ENCODE results near the gene GPR31.
"Not testable (repeated sequence)": the region's sequence is repeated elsewhere in the genome, so short reads cannot be mapped to it uniquely, and the experiment has no call there.

GRCh38 chr6:167171300-167171699 lies 13.5 kb upstream of the GPR31 start:
- TF ChIP-seq, protein P1, sequence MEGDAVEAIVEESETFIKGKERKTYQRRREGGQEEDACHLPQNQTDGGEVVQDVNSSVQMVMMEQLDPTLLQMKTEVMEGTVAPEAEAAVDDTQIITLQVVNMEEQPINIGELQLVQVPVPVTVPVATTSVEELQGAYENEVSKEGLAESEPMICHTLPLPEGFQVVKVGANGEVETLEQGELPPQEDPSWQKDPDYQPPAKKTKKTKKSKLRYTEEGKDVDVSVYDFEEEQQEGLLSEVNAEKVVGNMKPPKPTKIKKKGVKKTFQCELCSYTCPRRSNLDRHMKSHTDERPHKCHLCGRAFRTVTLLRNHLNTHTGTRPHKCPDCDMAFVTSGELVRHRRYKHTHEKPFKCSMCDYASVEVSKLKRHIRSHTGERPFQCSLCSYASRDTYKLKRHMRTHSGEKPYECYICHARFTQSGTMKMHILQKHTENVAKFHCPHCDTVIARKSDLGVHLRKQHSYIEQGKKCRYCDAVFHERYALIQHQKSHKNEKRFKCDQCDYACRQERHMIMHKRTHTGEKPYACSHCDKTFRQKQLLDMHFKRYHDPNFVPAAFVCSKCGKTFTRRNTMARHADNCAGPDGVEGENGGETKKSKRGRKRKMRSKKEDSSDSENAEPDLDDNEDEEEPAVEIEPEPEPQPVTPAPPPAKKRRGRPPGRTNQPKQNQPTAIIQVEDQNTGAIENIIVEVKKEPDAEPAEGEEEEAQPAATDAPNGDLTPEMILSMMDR (conservative IDR thresholded peaks at IDR 0.05; ENCODE audit: low read length): not testable (repeated sequence)
- not testable (repeated sequence) for TF ChIP-seq EZH2phosphoT487 (IDR thresholded peaks at IDR 0.05; ENCODE audit: borderline replicate concordance)

Measured in Loucy (cell line).